OCI-LY7 (cell line): ENCODE measurements around the gene KYAT1. TPM values are rescaled to one million over a fixed set of nuclear protein-coding genes. Genes with fewer than 3 reads are reported as not detected.

ENCODE experiments used
- BruUV-seq: library from RNA; stranded (reverse); fragments of 400-500 nt; replicated peaks from 2 replicates; lab custom pipeline; 2021; lab: Mats Ljungman, UMichigan
- CTCF ChIA-PET: fragments of 300-600 bp; sonication (Branson Sonifier 250); formaldehyde crosslinking; loops from one replicate; lab custom pipeline; 2022; ENCODE audit warnings: antibody characterized with exemption; ENCODE audit not compliant: unreplicated experiment; lab: Charles Lee
- POLR2A ChIA-PET: fragments of 300-600 bp; sonication (Branson Sonifier 250); formaldehyde crosslinking; loops from one replicate; lab custom pipeline; 2022; ENCODE audit warnings: antibody characterized with exemption; lab: Charles Lee
- DNase-seq: peaks from one replicate; pipeline ENCODE4 v3.0.0-alpha.2; 2015; ENCODE audit warnings: low spot score
- H2AFZ ChIP-seq: fragments of 200-600 bp; sonication (generic), shearing (Covaris generic); 2 replicates; pipeline ENCODE4 v1.6.1; 2014; ENCODE audit warnings: mild to moderate bottlenecking, antibody characterized with exemption, low read length, moderate library complexity
- H3K27ac ChIP-seq: fragments of 200-600 bp; sonication (generic); 2 replicates; pipeline ENCODE4 v1.5.1; 2014; ENCODE audit warnings: mixed run types, low read depth, mild to moderate bottlenecking, moderate library complexity, low read length, inconsistent platforms; ENCODE audit not compliant: poor library complexity, severe bottlenecking
- H3K36me3 ChIP-seq: fragments of 200-600 bp; sonication (generic); 2 replicates; pipeline ENCODE4 v1.6.1; 2014; ENCODE audit warnings: mild to moderate bottlenecking, antibody characterized with exemption, low read length, moderate library complexity, mixed read lengths; ENCODE audit not compliant: insufficient read depth
- H3K4me1 ChIP-seq: fragments of 200-600 bp; sonication (generic); 2 replicates; pipeline ENCODE4 v1.5.1; 2014; ENCODE audit warnings: mild to moderate bottlenecking, low read length; ENCODE audit not compliant: insufficient read depth, poor library complexity, severe bottlenecking
- H3K4me2 ChIP-seq: fragments of 200-600 bp; sonication (generic); 2 replicates; pipeline ENCODE4 v1.6.1; 2014; ENCODE audit warnings: mild to moderate bottlenecking, low read length
- H3K4me3 ChIP-seq: fragments of 200-600 bp; sonication (generic); 2 replicates; pipeline ENCODE4 v1.5.1; 2014; ENCODE audit warnings: mild to moderate bottlenecking, low read depth, low read length; ENCODE audit not compliant: poor library complexity, severe bottlenecking
- H3K79me2 ChIP-seq: fragments of 200-600 bp; sonication (generic); 2 replicates; pipeline ENCODE4 v1.6.1; 2016; ENCODE audit warnings: low read depth, mild to moderate bottlenecking, low read length, moderate library complexity, mixed read lengths; ENCODE audit not compliant: insufficient read depth
- H3K9me2 ChIP-seq: fragments of 200-600 bp; sonication (generic); 2 replicates; pipeline ENCODE4 v1.6.1; 2016; ENCODE audit warnings: mild to moderate bottlenecking, low read length, mixed read lengths; ENCODE audit not compliant: insufficient read depth
- H3K9me3 ChIP-seq: fragments of 200-600 bp; sonication (generic); 2 replicates; pipeline ENCODE4 v1.6.1; 2014; ENCODE audit warnings: mild to moderate bottlenecking, mixed run types, low read length, mixed read lengths
- H4K20me1 ChIP-seq: fragments of 200-600 bp; sonication (generic); 2 replicates; pipeline ENCODE4 v1.6.1; 2014; ENCODE audit warnings: mild to moderate bottlenecking, antibody characterized with exemption, low read length, moderate library complexity, mixed read lengths; ENCODE audit not compliant: insufficient read depth
- CTCF ChIP-seq: fragments of 200-600 bp; sonication (generic); conservative IDR thresholded peaks from 2 replicates; pipeline ENCODE4 v1.5.1; 2014; ENCODE audit warnings: mild to moderate bottlenecking, antibody characterized with exemption, low read length, moderate library complexity, mixed read lengths
- EZH2phosphoT487 ChIP-seq: fragments of 200-600 bp; sonication (generic); IDR thresholded peaks from 2 replicates; pipeline ENCODE4 v1.6.1; 2018; ENCODE audit warnings: low read depth, borderline replicate concordance, mild to moderate bottlenecking, mixed run types, antibody characterized with exemption, low read length, moderate library complexity, mixed read lengths
- intact Hi-C: fragments of 100-400 bp; cut with micrococcal nuclease; formaldehyde crosslinking; loops from one replicate; pipeline ENCODE4 v1.10.0; 2022; ENCODE audit not compliant: unreplicated experiment
- total RNA-seq, 2 experiments: library from RNA; depleted of rRNA in 1 of 2; stranded (reverse); fragments of >200 nt in 1 of 2; shearing (Covaris generic) in 1 of 2; gene quantifications; 2 replicates each; pipeline ENCODE4 v1.2.3, GENCODE V29; 2014 to 2022

Gene KYAT1
- total RNA-seq, 2 experiments from 2014 or later = 28.3 to 44.7 TPM

DNA sequence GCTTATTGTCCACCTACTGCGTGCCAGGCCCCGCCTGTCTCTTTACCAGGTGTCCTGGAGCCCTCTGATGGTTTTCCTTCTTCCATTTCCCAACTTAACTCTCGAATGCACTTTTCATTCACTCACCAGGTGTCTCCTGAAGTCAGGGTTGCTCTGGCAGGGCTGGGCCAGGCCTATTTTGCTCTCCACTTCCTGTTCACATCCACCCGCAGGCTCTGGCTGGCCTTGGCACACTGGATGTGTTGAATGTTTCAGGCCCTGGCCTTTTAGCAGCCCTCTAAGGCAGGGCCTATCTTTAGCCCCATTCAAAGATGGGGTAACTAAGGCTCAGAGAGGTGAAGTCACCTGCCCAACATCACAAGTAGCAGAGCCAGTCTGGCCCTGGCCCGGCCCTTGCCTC, 16.6 kb upstream of the KYAT1 start:
- Histone ChIP-seq H3K4me3 (no peak overlapping the region), H3K9me3 (no peaks in the 10 kb centered on the region), H3K4me1 (peaks cover 42% of the 10 kb centered on the region), H3K79me2 (no peaks in the 10 kb centered on the region), H4K20me1 (no peaks in the 10 kb centered on the region), H3K27ac (no peak overlapping the region), H2AFZ (no peak overlapping the region), H3K36me3 (peaks cover 58% of the 10 kb centered on the region), H3K9me2 (no peaks in the 10 kb centered on the region), H3K4me2 (no peak overlapping the region)
- BruUV-seq = no TSS peak
- DNase-seq = no peak
- intact Hi-C loops = no loop called here
- no peak for TF ChIP-seq EZH2phosphoT487
- no peak for TF ChIP-seq CTCF
- POLR2A ChIA-PET = interaction anchor here (0.6 kb wide), 1 partner anchor 18 kb away, joined by 3 read pairs; no protein-coding TSS in a partner anchor
- CTCF ChIA-PET = no interaction called here

- H3K27ac ChIP-seq = no peak overlapping the region
- no peaks in the 10 kb centered on the region for H4K20me1 ChIP-seq
- intact Hi-C loops = no loop called here
- ChIA-PET POLR2A (no interaction called here), CTCF (no interaction called here)
- no peak overlapping the region for H3K4me3 ChIP-seq
- H3K79me2 ChIP-seq = no peaks in the 10 kb centered on the region
- no peak overlapping the region for H2AFZ ChIP-seq
- H3K9me3 ChIP-seq = no peaks in the 10 kb centered on the region
- BruUV-seq = no TSS peak
- no peak for DNase-seq
- peaks cover 81% of the 10 kb centered on the region for H3K36me3 ChIP-seq
- TF ChIP-seq EZH2phosphoT487 (no peak), CTCF (no peak)
- H3K4me2 ChIP-seq = no peak overlapping the region
- no peaks in the 10 kb centered on the region for H3K9me2 ChIP-seq
- peaks cover 21% of the 10 kb centered on the region for H3K4me1 ChIP-seq
These were observed 13.8 kb upstream of the KYAT1 start for GRCh38 chr9:128895556-128895955.

DNA sequence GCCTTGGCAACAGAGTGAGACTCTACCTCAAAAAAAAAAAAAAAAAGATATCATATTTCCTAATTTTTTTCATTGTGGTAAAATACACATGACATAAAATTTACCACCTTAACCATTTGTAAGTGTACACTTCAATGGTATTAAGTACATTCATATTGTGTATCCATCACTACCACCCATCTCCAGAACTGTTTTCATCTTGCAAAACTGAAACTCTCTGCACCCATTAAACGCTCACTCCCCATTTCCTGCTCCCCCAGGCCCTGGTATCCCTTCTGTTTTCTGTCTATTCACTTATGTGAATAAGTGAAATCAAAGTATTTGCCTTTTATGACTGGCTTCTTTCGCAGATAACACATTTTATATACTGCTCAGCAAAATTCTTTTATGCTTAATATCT, 13.0 kb upstream of the KYAT1 start:
- POLR2A ChIA-PET = no interaction called here
- peaks cover 86% of the 10 kb centered on the region for H3K36me3 ChIP-seq

More for the DNA sequence above, 13.0 kb upstream of the KYAT1 start:
- intact Hi-C loops = no loop called here
- Histone ChIP-seq H3K4me2 (no peak overlapping the region), H2AFZ (no peak overlapping the region), H3K9me3 (no peaks in the 10 kb centered on the region), H3K27ac (no peak overlapping the region), H3K79me2 (no peaks in the 10 kb centered on the region), H3K4me3 (no peak overlapping the region), H4K20me1 (no peaks in the 10 kb centered on the region), H3K9me2 (no peaks in the 10 kb centered on the region), H3K4me1 (peaks cover 17% of the 10 kb centered on the region)
- no peak for TF ChIP-seq CTCF
- TF ChIP-seq EZH2phosphoT487 = no peak
- no TSS peak for BruUV-seq
- CTCF ChIA-PET = no interaction called here
- DNase-seq = no peak
